ENCODE measurements around the gene GP1BB. TPM values are rescaled to one million over a fixed set of nuclear protein-coding genes. Genes with fewer than 3 reads are reported as not detected.

GP1BB gene
- polyA plus RNA-seq, 3 donors: 0.13 to 1.5 (median 0.26) TPM

DNA sequence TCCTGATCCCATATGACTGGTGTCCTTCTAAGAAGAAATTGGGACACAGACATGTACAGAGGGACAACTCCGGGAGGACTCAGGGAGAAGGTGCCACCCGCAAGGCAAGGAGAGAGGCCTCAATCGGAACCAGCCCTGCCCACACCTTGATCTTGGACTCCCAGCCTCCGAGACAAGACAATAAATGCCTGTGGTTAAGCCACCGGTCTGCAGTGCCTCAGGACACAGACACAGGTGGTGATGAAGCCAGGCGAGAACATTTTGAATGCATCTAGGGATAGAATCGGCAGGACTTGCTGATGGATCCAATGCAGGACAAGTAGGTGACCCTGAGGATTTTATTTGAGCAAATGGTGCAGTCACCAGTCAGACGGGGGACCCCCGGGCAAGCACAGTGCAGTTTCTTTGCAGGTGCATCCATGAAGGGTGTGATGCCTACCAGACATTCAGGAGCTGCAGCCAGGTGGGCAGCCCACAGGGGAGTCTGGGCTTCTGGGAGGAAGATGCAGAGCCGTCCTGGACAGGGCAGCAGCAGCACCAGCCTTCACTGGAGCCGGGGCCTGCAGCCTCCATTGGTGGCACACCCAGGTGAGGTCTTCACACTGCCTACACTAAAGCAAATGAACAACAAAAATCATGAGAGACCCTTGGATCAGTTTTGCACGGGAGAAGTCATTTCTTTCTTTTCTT, 29.2 kb upstream of the GP1BB start:
- Mint-ChIP-seq H3K4me3 (no peak overlapping the region), H3K27me3 (ENCODE audit: low read depth in 3 of 3) (peaks cover 0 to 3% (median 2%) of the 10 kb centered on the region in 3 donors), H3K27ac (no peak overlapping the region), H3K4me1 (peaks cover 21% of the 10 kb centered on the region), H3K36me3 (no peaks in the 10 kb centered on the region), H3K9me3 (peaks cover 0 to 2% (median 0%) of the 10 kb centered on the region in 7 donors)
- Histone ChIP-seq H4K20me1 (ENCODE audit: insufficient read depth, low read length) (no peaks in the 10 kb centered on the region), H3K79me2 (ENCODE audit: insufficient read depth, low read length) (no peaks in the 10 kb centered on the region), H3K4me2 (replicated peaks; ENCODE audit: extremely low read depth, low read length, poor library complexity, severe bottlenecking) (no peak overlapping the region), H3K27ac (ENCODE audit: low read depth in 1 of 2, low read length in 2 of 2) (no peak overlapping the region), H3K9ac (ENCODE audit: insufficient read depth, low read length, poor library complexity, severe bottlenecking) (no peak overlapping the region), H2AFZ (ENCODE audit: insufficient read depth, low read depth, low read length, poor library complexity, severe bottlenecking) (no peak overlapping the region), H3K27me3 (ENCODE audit: control insufficient read depth in 2 of 2, insufficient read depth in 2 of 2, low read length in 2 of 2) (no peaks in the 10 kb centered on the region), H3K4me1 (ENCODE audit: control insufficient read depth in 1 of 2, insufficient read depth in 2 of 2, low read length in 2 of 2) (peaks cover 14 to 15% of the 10 kb centered on the region in 2 donors), H3K9me3 (replicated peaks in 1 of 2; ENCODE audit: control insufficient read depth in 1 of 2, insufficient read depth in 1 of 2, low read length in 2 of 2) (no peaks in the 10 kb centered on the region), H3K36me3 (replicated peaks in 1 of 2; ENCODE audit: control insufficient read depth in 1 of 2, insufficient read depth in 2 of 2, low read length in 2 of 2) (no peaks in the 10 kb centered on the region), H3K4me3 (replicated peaks in 1 of 3; ENCODE audit: low read depth in 2 of 3, low read length in 3 of 3) (no peak overlapping the region)
- WGBS (ENCODE audit: insufficient coverage): 95% methylated on average over 12 of the region's 12 CpGs
- no peak for DNase-seq
- intact Hi-C loops (cut with micrococcal nuclease): no loop called here
- TF ChIP-seq, protein P1, sequence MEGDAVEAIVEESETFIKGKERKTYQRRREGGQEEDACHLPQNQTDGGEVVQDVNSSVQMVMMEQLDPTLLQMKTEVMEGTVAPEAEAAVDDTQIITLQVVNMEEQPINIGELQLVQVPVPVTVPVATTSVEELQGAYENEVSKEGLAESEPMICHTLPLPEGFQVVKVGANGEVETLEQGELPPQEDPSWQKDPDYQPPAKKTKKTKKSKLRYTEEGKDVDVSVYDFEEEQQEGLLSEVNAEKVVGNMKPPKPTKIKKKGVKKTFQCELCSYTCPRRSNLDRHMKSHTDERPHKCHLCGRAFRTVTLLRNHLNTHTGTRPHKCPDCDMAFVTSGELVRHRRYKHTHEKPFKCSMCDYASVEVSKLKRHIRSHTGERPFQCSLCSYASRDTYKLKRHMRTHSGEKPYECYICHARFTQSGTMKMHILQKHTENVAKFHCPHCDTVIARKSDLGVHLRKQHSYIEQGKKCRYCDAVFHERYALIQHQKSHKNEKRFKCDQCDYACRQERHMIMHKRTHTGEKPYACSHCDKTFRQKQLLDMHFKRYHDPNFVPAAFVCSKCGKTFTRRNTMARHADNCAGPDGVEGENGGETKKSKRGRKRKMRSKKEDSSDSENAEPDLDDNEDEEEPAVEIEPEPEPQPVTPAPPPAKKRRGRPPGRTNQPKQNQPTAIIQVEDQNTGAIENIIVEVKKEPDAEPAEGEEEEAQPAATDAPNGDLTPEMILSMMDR (IDR thresholded peaks at IDR 0.05): no peak

DNA sequence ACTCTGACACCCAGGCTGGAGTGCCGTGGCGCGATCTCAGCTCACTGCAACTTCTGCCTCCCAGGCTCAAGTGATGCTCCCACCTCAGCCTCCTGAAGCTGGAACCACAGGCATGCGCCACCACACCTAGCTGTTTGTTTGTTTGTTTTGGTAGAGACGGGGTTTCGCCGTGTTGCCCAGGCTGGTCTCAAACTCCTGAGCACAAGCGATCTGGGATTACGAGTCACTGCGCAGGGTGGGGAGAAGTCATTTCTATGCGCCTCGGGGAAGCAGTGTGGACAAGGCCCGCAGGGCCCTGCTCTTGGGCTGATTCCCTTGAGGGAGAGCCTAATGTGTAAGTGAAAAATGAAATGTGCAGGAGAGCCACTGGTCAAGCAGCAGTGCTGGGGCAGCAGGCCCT, 28.6 kb upstream of the GP1BB start:
- no peak overlapping the region for H2AFZ ChIP-seq (ENCODE audit: insufficient read depth, low read depth, low read length, poor library complexity, severe bottlenecking)
- H3K4me2 ChIP-seq (replicated peaks; ENCODE audit: extremely low read depth, low read length, poor library complexity, severe bottlenecking): no peak overlapping the region
- H3K9me3 ChIP-seq (replicated peaks in 1 of 2; ENCODE audit: control insufficient read depth in 1 of 2, insufficient read depth in 1 of 2, low read length in 2 of 2): no peaks in the 10 kb centered on the region
- TF ChIP-seq, protein P1 (IDR thresholded peaks at IDR 0.05): no peak
- Mint-ChIP-seq H3K36me3 (no peaks in the 10 kb centered on the region), H3K27me3 (ENCODE audit: low read depth in 3 of 3) (peaks cover 0 to 3% (median 2%) of the 10 kb centered on the region in 3 donors), H3K4me1 (peaks cover 15% of the 10 kb centered on the region), H3K27ac (no peak overlapping the region), H3K9me3 (peaks cover 0 to 2% (median 0%) of the 10 kb centered on the region in 7 donors), H3K4me3 (no peak overlapping the region)
- H4K20me1 ChIP-seq (ENCODE audit: insufficient read depth, low read length): no peaks in the 10 kb centered on the region
- intact Hi-C loops (cut with micrococcal nuclease): no loop called here
- H3K4me1 ChIP-seq (ENCODE audit: control insufficient read depth in 1 of 2, insufficient read depth in 2 of 2, low read length in 2 of 2): peaks cover 9 to 10% of the 10 kb centered on the region in 2 donors
- no peaks in the 10 kb centered on the region for H3K27me3 ChIP-seq (ENCODE audit: control insufficient read depth in 2 of 2, insufficient read depth in 2 of 2, low read length in 2 of 2)
- no peaks in the 10 kb centered on the region for H3K36me3 ChIP-seq (replicated peaks in 1 of 2; ENCODE audit: control insufficient read depth in 1 of 2, insufficient read depth in 2 of 2, low read length in 2 of 2)
- no peak overlapping the region for H3K9ac ChIP-seq (ENCODE audit: insufficient read depth, low read length, poor library complexity, severe bottlenecking)
- no peak for DNase-seq
- 100% methylated on average over 8 of the region's 13 CpGs for WGBS (ENCODE audit: insufficient coverage)
- no peak overlapping the region for H3K27ac ChIP-seq (ENCODE audit: low read depth in 1 of 2, low read length in 2 of 2)
- H3K4me3 ChIP-seq (replicated peaks in 1 of 3; ENCODE audit: low read depth in 2 of 3, low read length in 3 of 3): no peak overlapping the region
- H3K79me2 ChIP-seq (ENCODE audit: insufficient read depth, low read length): no peaks in the 10 kb centered on the region
